ENCODE results near the gene SDSL.

The SDSL gene

DNA sequence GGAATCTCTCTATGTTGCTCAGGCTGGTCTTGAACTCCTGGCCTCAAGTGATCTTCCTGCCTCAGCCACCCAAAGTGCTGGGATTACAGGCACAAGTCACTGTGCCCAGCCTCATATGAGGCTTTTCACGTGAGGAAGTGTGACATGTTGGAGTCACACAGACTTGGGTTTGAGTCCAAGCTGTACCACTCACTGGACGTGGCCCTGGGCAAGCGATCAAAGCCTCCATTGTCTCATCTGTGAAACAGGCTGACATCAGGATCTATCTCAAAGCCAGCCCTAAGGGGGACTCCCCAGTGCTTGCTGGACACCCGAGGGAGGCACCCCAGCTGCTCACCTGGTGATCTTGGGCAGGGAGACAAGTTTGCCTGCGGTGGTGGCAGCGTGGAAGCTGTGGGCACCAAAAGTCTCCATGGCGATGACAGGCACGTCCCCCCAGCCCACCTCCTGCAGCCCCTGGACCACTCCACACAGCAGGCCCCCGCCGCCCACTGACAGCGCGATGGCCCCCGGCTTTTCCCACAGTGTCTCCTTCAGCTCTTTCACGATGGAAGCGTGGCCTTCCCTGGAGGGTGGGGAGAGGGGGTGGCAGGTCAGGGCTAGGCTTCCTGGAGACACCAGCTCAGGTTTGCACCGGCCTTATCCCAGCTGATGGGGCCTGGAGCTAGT lies 25.2 kb upstream of the SDSL start:
- no peak for DNase-seq

DNA sequence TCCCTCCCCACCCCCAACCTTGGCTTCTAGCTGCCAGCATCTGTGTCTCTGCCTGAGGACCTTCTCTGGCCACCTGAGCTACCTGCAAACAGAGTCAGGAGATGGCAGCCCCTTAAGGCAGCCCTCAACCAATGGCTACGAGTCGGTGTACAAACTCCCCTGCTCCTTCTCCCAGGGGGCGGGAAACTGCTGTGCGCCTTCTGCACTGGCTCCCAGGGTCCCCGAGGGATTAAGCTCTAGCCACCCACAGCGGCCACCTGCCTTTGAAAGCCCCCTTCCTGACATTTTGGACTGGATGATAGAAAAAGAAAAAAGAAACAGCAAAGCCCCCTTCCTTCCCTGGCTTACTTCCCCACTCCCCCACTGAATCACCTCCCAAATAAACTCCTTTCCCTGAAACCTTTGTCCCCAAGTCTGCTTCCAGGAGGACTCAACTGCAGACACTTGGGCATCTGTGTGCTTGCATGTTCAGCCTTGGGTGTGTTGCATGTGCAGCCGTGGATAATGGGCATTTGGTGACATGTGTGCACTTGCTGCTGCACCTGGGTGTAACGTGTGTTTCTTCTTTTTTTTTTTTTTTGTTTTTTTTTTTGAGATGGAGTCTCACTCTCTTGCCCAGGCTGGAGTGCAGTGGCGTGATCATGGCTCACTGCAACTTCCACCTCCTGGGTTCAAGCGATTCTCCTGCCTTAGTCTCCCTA lies 24.5 kb upstream of the SDSL start:
- DNase-seq = no peak

DNA sequence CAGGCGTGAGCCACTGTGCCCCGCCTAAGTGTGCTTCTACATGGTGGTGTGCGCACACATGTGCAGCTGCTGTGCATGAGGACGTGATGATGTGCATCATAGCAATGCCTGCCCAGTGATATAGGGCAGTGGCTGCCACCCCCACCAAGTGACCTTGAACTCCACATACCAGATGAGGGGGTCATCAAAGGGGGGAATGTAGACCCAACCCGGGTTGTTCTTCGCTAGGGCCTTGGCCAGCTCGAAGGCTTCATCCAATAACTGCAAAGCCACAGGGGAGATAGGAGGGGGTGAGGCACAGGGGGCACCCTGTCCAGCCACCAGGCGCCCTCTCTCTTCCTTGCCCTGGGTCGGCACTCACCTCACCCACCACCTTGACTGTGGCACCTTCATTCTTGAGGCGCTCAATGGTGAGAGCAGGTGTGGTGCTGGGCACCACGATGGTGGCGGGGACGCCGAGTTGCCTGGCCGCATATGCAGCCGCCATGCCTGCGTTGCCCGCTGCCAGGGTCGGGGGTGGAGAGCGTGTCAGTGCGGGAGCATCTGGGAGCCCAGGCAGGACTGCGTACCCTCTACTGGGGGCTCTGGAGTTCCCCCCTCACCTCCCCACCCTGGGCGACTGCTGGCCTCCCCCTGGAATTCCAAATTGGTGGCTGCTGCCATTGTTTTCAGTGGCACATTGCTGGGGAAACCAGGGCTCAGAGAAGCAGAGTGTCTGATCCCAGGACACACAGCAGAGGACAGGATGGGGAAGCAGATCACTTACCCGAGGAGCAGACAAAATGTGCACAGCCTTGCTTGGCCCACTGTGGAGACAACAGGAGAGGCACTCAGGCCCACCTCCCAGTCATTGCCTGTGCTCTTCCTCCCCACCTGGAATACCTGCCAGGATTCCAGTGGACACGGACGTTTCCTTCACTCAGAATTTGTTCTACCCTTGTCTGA lies 23.6 kb upstream of the SDSL start:
- DNase-seq = no peak

DNA sequence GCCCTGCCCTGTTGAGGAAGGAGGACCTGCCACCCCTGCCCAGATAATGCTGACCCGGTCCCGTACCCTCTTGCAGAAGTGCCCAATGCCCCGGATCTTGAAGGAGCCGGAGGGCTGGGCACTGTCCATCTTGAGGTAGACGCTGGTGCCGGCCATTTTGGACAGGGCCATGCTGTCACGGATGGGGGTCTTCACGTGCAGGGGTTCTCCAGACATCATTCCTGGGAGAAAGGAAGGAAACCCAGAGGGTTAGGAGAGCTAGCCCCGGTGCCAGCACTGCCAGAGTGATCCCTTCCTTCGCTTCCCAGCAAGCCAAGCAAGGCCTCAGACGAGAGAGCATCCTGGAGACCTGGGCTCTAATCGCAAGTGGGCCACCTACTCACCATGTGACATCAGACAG lies 22.7 kb upstream of the SDSL start:
- no peak for DNase-seq

DNA sequence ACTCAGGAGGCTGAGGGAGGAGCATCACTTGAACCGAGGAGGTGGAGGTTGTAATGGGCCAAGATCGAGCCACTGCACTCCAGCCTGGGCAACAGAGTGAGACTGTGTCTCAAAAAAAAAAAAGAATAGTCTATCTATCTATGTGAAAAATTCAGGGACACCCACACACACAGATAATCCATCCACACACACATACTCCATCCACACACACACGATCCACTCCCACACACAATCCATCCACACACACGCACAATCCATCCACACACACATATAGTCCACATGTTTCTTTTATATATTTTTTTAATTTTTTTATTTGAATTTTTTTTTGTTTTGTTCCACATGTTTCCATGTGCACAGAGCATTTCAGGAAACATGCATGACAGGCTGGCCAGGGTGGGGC lies 21.8 kb upstream of the SDSL start:
- no peak for DNase-seq

DNA sequence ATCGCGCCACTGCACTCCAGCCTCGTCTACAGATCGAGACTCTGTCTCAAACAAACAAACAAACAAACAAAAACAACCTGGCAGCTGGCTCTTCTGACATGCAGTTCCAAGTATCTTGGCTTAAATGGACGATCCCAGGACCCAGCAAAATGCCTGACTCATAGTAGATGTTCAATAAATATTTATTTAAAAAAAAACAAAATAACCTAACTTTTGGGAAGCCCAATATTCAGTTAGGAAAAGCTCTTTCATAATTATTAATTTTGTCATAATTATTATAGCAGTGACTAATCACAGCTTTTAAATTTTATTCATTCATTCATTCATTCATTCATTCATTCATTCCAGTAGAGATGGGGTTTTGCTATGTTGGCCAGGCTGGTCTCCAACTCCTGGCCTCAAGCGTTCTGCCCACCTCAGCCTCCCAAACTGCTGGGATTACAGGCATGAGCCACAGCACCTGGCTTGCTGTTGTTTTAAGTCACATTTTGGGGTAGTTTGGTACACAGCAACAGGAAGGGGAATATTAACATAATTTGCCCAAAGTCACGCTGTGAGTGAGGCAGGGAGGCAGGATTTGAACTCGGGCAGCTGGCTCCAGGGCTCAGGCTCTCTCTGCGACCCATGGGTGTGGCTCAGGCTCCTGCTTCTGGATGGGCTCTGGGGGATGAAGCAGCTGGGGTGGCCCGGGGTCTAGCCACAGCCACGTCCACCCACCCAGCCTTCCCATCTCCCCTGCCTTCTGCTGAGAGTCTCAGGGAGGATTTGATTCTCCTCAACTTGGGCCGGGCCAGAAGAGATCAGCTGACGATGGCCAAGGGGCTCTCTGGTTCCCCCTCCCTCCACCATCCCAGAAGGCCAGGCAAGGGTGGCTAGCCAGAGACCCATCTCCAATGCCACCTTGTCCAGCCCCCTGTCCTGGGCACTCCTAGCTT lies 20.8 kb upstream of the SDSL start:
- no peak for DNase-seq

DNA sequence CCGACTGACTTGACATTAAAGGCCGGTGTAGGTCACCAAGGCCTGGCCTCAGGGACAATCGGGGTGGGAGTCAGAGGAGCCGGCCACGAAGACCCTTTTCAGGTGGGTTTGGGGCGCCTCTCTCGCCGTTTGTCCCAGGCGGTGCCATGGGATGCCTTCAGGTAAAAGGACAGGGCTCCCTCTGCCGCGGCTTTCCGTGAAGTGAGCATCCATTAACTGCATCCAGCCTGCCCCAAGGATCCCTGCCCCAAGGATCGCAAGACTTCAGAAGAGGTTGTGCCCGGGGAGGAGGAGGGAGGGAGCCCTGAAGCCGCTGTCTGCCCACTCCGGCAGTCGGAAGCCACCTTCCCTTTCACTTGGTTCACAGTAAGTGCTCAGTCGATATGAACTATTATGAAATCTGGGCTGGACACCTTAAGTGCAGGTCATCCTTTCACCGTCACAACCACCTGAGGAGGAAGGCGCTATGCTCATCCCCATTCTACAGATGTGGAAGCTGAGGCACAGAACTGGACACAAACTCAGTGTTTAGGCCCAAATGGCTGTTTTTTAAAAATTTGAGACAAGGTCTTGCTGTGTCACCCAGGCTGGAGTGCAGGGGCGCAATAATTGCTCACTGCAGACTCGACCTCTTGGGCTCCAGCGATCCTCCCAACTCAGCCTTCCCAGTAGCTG lies 19.5 kb upstream of the SDSL start:
- DNase-seq = no peak

DNA sequence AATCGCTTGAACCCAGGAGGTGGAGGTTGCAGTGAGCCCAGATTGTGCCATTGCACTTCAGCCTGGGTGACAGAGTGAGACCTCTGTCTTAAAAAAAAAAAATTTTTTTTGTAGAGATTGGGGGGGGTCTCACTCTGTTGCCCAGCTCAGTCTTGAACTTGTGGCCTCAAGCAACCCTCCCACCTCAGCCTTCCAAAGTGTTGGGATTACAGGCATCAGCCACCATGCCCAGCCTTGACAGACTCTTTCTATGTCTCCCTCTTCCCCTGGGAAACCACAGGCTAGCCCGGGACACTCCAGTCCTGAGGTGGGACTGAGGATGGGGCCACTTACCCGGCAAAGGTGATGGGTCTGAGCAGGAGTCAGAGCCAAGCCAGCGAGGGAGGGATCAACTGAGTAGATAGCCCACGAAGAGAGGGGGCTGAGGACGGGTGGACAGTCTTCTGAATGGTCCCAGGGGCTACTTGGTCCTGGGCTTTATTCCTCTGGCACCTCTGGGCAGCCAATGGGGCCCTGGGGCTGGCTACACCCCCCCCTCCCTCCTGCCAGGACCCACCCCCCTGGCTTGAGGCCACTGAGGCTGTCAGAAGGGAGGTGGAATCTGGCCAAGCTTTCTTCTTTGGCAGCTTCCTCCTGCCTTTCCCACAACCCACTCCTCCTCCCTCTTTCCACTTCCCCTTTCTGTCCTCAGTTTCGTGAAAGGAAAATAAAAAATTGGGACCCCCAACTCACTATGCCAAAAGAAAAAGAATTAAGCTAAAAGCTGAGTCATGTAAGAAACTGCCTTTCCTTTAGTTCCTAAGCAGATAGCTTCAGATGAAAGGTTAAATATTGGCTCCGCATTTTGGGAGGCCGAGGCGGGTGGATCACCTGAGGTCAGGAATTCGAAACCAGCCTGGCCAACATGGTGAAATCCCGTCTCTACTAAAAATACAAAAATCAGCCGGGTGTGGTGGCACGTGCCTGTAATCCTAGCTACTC lies 18.5 kb upstream of the SDSL start, which contains the start of gene SDS:
TSS of gene SDS (minus strand) at position 453 of the 981 bp plus-strand sequence. CDS start 4,179 bp downstream, outside the sequence.
- no peak for DNase-seq

DNA sequence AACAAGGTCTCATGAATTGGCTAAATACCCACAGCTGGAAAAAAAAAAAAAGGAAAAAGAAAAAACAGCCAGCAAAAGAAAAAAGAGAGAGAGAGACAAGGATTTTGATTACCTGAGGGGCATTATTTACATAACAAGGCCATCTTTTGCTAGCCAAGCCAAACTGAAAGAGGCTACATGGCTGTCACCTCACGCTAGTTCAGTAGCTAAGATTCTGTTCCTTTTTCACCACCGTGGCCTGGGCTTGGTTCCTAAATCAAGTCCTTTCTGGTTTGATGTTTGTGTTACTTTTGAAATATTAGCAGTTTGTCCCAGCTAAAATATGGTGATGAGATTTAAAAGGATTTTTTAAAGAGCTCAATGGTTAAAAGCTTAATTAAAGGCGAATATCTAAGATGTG lies 16.5 kb upstream of the SDSL start:
- no peak for DNase-seq

DNA sequence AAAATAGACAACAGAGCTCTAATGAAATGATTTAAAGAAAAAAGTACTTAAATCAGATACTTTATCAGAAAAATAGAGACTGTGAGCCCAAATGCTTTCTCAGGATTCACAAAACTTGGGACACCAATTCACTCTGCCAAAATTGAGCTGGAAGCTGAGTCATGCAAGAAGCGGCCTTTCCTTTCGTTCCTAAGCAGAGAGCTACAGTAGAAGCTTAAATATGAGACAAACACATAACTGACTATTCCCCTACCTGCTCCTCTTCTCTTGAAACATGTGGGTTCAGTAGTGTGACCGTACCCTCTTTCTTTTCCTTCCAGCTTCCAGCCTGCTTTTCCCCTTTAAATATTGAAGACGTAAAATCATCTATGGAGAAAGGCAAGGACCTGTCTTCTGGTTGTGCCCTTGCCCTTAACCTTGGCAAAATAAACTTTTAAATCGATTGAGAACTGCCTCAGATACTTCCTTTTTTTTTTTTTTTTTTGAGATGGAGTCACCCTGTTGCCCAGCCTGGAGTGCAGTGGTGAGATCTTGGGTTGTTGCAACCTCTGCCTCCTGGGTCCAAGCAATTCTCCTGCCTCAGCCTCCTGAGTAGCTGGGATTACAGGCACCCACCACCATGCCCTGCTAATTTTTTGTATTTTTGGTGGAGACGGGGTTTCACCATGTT lies 14.1 kb upstream of the SDSL start:
- DNase-seq = no peak

DNA sequence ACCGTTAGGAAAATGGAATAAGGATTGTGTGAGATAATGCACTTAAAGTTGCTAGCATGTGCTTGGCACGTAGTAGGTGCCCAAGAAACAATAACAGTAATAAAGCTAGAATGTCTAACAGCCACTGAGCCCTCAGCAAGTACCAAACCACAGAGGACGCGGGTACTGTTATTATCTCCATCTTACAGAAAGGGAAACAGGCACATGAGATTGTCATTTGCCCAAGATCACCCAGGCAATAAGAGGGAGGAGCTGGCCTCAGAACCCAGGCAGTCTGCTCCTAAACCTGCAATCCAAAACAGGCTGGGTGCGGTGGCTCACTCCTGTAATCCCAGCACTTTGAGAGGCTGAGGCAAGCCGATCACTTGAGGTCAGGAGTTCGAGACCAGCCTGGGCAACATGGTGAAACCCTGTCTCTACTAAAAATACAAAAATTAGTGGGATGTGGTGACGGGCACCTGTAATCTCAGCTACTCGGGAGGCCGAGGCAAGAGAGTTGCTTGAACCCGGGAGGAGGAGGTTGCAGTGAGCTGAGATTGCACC lies 13.4 kb upstream of the SDSL start:
- no peak for DNase-seq

DNA sequence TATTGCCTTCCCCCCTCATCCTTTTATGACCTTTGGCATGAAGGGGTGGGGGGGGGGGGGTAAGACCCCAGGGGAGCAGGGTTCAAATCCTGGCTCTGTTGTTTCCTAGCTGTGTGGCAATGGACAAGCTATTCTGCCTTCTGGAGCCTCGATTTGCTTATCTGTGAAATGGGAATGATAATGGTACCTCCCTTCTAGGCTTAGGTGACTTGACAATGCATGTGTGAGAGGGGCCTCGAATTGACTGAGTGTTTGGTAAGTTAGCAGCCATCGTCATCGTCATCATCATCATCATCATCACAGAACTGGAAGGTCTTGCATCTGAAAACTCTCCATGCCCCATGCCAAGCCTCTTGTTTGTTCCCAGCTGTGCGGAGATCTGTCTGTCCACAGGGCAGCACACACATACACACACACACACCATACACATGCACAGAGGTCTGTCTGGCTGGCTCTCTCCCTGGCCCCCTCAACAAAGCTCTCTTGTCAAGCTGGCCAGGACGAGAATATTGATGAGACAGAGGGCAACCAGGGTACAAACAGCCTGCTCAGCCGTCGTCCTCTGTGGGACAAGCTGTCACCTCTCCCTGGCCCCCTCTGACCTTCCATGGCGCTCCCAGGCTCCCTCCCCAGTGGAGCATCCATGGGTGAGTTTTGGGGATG lies 12.6 kb upstream of the SDSL start:
- no peak for DNase-seq

DNA sequence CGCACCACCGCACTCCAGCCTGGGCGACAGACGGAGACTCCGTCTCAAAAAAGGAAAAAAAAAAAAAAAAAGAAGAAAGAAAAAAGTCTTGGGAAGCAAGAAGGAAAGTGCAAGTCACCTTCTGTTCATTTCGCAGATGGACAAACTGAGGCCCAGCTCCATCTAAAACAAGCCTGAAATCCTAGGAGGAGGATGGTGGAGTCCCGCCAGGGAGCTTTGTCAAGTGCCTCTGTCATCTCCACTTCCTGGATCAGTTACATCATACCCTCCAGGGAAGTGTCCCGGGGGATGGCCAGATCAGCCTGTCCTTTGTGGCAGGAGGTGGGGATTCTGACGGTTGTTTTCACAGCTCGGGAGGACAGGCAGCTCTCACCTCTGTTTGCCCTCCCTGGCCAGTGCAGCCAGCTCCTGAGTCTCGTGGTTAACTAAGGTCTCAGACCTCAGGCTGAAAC lies 8.7 kb upstream of the SDSL start:
- DNase-seq = no peak

DNA sequence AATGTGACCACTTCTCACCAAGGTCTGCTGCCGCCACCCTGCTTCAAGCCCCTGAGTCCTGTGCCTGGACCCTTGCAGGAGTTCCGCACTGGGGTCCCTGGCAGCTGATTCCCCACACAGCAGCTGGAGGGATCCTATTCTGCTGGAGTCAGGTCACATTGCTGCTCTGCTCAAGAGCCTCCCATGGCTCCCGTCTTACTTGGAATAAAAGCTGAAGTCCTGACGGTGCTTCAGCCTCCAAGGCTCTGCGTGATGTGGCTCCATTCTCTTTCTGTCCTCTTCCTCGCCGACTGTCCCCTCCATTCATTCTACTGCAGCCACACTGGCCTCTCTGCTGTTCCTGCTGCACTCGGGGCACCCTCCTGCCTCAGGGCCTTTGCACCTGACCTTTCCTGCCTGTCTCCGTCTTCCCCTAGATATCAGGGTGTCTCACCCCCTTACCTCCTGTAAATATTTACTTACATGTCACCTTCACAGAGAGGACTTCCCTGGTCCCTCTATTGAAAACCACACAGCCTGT lies 7.6 kb upstream of the SDSL start:
- DNase-seq = no peak

DNA sequence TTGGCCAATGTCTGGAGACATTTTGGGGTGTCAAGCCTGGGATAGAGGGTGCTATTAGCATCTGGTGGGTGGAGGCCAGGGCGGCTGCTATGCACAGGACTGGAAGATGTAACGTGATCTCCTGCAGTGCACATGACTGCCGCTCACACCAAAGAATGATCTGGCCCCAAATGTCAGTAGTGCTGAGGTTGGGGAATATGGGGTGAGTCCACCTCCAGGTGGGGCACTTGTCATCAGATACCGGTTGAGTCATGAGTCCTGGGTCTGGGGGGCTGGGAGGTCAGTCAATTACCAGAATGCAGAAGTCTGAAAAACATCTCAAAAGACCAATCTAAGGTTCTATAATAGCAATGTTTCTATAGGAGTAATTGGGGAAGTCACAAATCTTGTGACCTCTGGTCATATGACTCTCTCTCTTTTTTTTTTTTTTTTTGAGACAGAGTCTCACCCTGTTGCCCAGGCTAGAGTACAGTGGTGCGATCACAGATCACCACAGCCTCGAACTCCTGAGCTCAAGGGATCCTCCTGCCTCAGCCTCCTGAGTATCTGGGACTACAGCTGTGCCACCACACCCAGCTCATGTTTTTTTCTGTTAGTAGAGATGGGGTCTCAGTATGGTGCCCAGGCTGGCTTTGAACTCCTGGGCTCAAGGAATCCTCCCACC lies 6.0 kb upstream of the SDSL start:
- no peak for DNase-seq

DNA sequence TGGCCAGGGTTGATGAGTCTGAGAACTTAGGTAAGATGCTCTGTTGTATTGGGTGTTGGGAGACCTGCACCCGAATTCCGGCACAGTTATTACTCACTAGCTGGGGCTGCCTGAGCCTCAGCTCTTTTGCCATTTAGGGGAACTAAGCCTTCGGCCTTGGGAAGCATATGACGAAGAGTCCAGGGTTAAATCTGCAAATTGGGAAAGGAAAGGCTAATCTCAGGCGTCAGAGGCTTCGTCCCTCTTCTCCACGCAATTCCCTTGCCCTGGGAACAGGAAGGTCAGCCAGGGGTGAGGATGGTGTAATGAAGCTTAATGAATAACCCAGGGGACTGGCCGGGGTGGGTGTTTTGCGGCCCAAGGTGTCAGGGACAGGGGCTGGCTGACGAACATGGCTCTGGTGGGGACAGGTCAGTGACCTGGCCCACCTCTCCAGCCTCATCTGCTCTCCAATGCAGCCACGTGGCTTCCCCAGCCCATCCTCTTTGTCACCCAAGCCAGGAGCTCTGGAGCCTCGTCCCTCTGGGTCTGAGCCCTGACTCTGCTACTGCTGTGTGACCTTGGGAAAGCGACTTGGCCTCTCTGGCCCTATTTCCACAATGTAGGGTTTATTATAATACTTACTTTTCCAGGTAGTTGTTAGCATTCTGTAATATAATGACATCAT lies 3.8 kb upstream of the SDSL start:
- no peak for DNase-seq

DNA sequence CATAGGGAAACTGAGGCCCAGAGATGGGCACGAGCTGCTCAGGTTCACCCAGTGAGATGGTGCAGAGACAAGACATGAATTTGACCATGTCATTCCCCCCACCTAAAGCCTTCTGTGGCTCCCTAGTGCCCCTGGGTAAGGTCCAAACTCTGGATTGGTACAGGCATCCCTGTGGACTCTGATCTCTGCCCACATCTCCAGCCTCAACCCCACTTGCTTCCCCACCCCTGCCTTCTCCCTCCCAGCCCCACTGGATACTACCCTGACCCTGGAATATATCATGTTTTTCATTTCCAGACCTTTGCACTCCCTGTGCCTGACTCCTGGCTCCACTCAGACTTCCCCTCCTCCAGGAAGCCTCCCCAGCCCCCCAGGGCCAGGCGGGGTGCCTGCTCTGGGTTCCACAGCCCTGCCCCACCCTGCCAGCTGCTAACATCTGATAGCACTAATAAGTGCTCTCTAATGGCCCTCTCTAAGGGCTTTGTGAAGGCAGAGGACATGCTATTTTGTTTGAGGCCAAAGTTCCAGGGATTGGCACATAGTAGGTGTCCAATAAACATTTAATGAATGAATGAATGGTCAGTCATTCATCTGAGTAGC lies 1.1 kb upstream of the SDSL start:
- no peak for DNase-seq
